GM23248 (cell line): ENCODE results near the gene ZMYND12. TPM values are rescaled to one million over a fixed set of nuclear protein-coding genes. Genes with fewer than 3 reads are reported as not detected.
"Not testable (repeated sequence)": the region's sequence is repeated elsewhere in the genome, so short reads cannot be mapped to it uniquely, and the experiment has no call there.

Experiments used
- DNase-seq: peaks from one replicate; pipeline ENCODE4 v3.0.0-alpha.2; 2015
- H2AFZ ChIP-seq: fragments of 200-600 bp; sonication (generic); 2 replicates; pipeline ENCODE4 v1.6.1; 2016; ENCODE audit warnings: antibody characterized with exemption
- H3F3A ChIP-seq: fragments of 200-600 bp; sonication (generic); 2 replicates; pipeline ENCODE4 v1.6.1; 2016; ENCODE audit warnings: mild to moderate bottlenecking, antibody characterized with exemption, mixed run types; ENCODE audit not compliant: insufficient read depth
- H3K27ac ChIP-seq: fragments of 200-600 bp; sonication (generic); 2 replicates; pipeline ENCODE4 v1.5.1; 2016; ENCODE audit warnings: mild to moderate bottlenecking
- H3K27me3 ChIP-seq: fragments of 200-600 bp; sonication (generic); replicated peaks from 2 replicates; pipeline ENCODE4 v1.6.1; 2016; ENCODE audit warnings: mild to moderate bottlenecking; ENCODE audit not compliant: insufficient read depth
- H3K36me3 ChIP-seq: fragments of 200-600 bp; sonication (generic); 2 replicates; pipeline ENCODE4 v1.6.1; 2016; ENCODE audit warnings: low read depth, mild to moderate bottlenecking
- H3K4me1 ChIP-seq: fragments of 200-600 bp; sonication (generic); 2 replicates; pipeline ENCODE4 v1.6.1; 2016; ENCODE audit warnings: mild to moderate bottlenecking; ENCODE audit not compliant: insufficient read depth
- H3K4me2 ChIP-seq: fragments of 200-600 bp; sonication (generic); one replicate; pipeline ENCODE4 v1.6.1; 2016; ENCODE audit warnings: mild to moderate bottlenecking; ENCODE audit not compliant: unreplicated experiment
- H3K4me3 ChIP-seq: fragments of 200-600 bp; sonication (generic); 2 replicates; pipeline ENCODE4 v1.5.1; 2016; ENCODE audit warnings: mild to moderate bottlenecking
- H3K79me2 ChIP-seq: fragments of 200-600 bp; sonication (generic); 2 replicates; pipeline ENCODE4 v1.6.1; 2016; ENCODE audit warnings: mild to moderate bottlenecking; ENCODE audit not compliant: insufficient read depth
- H3K9ac ChIP-seq: fragments of 200-600 bp; sonication (generic); 2 replicates; pipeline ENCODE4 v1.6.1; 2016; ENCODE audit warnings: mild to moderate bottlenecking
- H3K9me2 ChIP-seq: fragments of 200-600 bp; sonication (generic); 2 replicates; pipeline ENCODE4 v1.6.1; 2016; ENCODE audit warnings: mixed run types, mild to moderate bottlenecking, moderate library complexity; ENCODE audit not compliant: insufficient read depth
- H3K9me3 ChIP-seq: fragments of 200-600 bp; sonication (generic); one replicate; pipeline ENCODE4 v1.6.1; 2017; ENCODE audit warnings: low read depth
- H4K20me1 ChIP-seq: fragments of 200-600 bp; sonication (generic); 2 replicates; pipeline ENCODE4 v1.6.0; 2016; ENCODE audit not compliant: insufficient read depth
- EZH2 ChIP-seq: fragments of 200-600 bp; sonication (generic); IDR thresholded peaks from 2 replicates; pipeline ENCODE4 v1.6.1; 2018; ENCODE audit warnings: antibody characterized with exemption, mild to moderate bottlenecking; ENCODE audit not compliant: insufficient read depth, poor library complexity, severe bottlenecking
- EZH2phosphoT487 ChIP-seq: fragments of 200-600 bp; sonication (generic); IDR thresholded peaks from 2 replicates; pipeline ENCODE4 v1.6.1; 2018; ENCODE audit warnings: antibody characterized with exemption, moderate library complexity, mild to moderate bottlenecking, low read depth; ENCODE audit not compliant: insufficient read depth
- WGBS, 2 experiments: methylation state at CpG; one replicate each; pipeline ENCODE4 v1.1.6; 2015 to 2017; ENCODE audit warnings: low lambda C conversion rate in 2 of 2, low coverage in 1 of 2; ENCODE audit errors: missing lambda C conversion rate in 2 of 2; 5-methylcytosine and 5-hydroxymethylcytosine counted together
- in situ Hi-C: fragments of 300-500 bp; cut with MboI; formaldehyde crosslinking; loops from 2 replicates; pipeline ENCODE4 v1.15.0; 2020
- polyA plus RNA-seq: library from polyadenylated mRNA; unstranded; fragments of >200 nt; fragmentation: Nextera tagmentation; extraction: Ambion mirVana; gene quantifications from 2 replicates; pipeline ENCODE4 v1.2.1, GENCODE V29; 2016
- total RNA-seq: library from RNA; depleted of rRNA; stranded (reverse); fragments of >200 nt; shearing (Covaris generic); gene quantifications from 2 replicates; pipeline ENCODE4 v1.2.3, GENCODE V29; 2014

ZMYND12 gene
- total and polyA plus RNA-seq, 2 experiments from 2014 or later: 0.68 to 3.2 TPM

DNA sequence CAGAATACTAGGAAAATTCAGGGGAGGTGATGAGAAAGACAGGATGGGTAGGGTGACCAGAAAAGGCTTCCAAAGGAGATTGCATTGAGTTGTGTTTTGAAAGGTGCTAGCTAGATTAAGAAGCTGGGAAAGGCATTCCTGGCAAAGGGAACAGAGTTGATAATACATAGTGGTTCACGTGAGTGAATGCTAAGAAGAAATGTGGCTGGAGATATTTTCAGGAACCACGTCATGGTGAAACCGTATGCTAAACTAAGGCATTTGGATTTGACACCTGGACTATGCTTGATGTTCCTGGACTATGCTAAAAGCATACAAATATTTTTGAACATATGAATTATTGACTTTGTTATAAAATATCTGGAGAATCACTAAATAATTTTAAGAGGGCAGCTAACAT is 22.0 kb upstream of the ZMYND12 start:
- Histone ChIP-seq H3K4me3 (no peak overlapping the region), H4K20me1 (no peaks in the 10 kb centered on the region), H3K36me3 (no peaks in the 10 kb centered on the region), H3K9ac (no peak overlapping the region), H2AFZ (no peak overlapping the region), H3K79me2 (no peaks in the 10 kb centered on the region), H3K27ac (no peak overlapping the region), H3K9me3 (no peaks in the 10 kb centered on the region), H3K27me3 (no peaks in the 10 kb centered on the region), H3K9me2 (no peaks in the 10 kb centered on the region), H3K4me1 (no peaks in the 10 kb centered on the region), H3K4me2 (no peak overlapping the region), H3F3A (no peaks in the 10 kb centered on the region)
- TF ChIP-seq EZH2: no peak
- no peak for TF ChIP-seq EZH2phosphoT487
- WGBS, 2 experiments: 81 to 84% methylated on average over 3 of the region's 3 CpGs
- DNase-seq: no peak
- in situ Hi-C loops: no loop called here

DNA sequence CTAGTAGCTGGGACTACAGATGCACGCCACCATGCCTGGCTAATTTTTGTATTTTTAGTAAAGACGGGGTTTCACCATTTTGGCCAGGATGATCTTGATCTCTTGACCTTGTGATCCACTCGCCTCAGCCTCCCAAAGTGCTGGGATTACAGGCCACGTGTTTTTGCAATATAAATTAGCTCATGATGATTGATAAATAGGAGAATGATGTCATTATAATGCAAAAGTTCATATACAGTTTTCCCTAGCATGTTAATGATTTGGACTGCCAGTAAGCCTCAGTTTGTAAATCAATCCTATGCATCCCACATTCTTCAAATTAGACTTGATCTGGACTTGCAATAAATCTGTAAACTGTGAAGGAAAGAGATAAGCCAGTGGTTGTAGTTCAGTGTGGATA is 21.5 kb upstream of the ZMYND12 start:
- H3K9me2 ChIP-seq, DNase-seq, in situ Hi-C loops, H3K9me3 ChIP-seq, H3K9ac ChIP-seq, H3F3A ChIP-seq, H3K4me3 ChIP-seq, H2AFZ ChIP-seq, H3K4me1 ChIP-seq, H3K4me2 ChIP-seq, H3K79me2 ChIP-seq, H3K36me3 ChIP-seq, H3K27me3 ChIP-seq, H4K20me1 ChIP-seq, H3K27ac ChIP-seq: not testable (repeated sequence)
- WGBS, 2 experiments: 70% methylated on average over 4 of the region's 4 CpGs

DNA sequence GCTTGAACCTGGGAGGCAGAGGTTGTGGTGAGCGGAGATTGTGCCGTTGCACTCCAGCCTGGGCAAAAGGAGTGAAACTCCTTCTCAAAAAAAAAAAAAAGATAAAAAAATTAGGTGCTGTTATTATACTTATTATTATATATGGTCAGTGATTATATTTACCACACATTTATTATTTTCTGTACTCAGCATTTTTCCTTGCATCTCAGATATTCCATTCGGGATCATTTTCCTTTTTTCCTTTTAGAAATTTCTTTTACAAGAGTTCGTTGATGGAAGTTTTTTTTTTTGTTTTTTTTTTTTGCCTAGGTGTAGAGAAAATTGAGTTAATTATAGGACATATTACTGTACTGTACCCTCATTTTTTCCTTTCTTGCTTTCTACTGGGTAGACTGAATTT is 20.8 kb upstream of the ZMYND12 start:
- Histone ChIP-seq H3F3A (no peaks in the 10 kb centered on the region), H3K4me3 (no peak overlapping the region), H3K9ac (no peak overlapping the region), H3K27ac (no peak overlapping the region), H3K36me3 (no peaks in the 10 kb centered on the region), H4K20me1 (no peaks in the 10 kb centered on the region), H3K9me3 (no peaks in the 10 kb centered on the region), H3K27me3 (no peaks in the 10 kb centered on the region), H3K4me2 (no peak overlapping the region), H2AFZ (no peak overlapping the region), H3K9me2 (no peaks in the 10 kb centered on the region), H3K79me2 (no peaks in the 10 kb centered on the region), H3K4me1 (no peaks in the 10 kb centered on the region)
- in situ Hi-C loops: no loop called here
- DNase-seq: no peak
- TF ChIP-seq EZH2phosphoT487 (no peak), EZH2 (no peak)
- WGBS, 2 experiments: 79 to 84% methylated on average over 4 of the region's 4 CpGs

DNA sequence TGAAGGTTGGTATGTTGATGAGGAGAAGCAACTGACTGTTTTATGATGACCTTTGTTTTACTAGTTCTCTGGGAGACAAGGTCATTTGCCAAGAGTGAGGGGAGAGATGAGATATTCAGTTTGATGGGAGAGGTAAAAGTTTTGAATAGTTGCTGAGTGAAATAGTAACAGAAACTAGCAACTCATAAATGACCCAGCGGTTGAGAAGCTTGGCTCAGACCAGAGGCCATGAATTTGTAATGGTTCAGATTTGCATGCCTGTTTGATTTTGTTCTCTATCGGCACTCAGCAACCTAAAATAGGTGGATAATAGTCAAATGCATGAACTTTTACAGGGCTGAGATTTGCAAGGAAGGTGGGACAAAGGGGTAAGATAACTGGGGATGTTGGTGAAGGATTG is 13.9 kb upstream of the ZMYND12 start:
- Histone ChIP-seq H3K9me3 (no peaks in the 10 kb centered on the region), H3F3A (no peaks in the 10 kb centered on the region), H3K79me2 (no peaks in the 10 kb centered on the region), H3K4me1 (no peaks in the 10 kb centered on the region), H3K27ac (no peak overlapping the region), H3K9ac (no peak overlapping the region), H3K9me2 (no peaks in the 10 kb centered on the region), H3K27me3 (no peaks in the 10 kb centered on the region), H3K4me2 (no peak overlapping the region), H2AFZ (no peak overlapping the region), H3K4me3 (no peak overlapping the region), H3K36me3 (no peaks in the 10 kb centered on the region), H4K20me1 (no peaks in the 10 kb centered on the region)
- 75 to 83% methylated on average over 2 of the region's 2 CpGs for WGBS, 2 experiments
- no peak for DNase-seq
- in situ Hi-C loops: no loop called here
- TF ChIP-seq EZH2 (no peak), EZH2phosphoT487 (no peak)

DNA sequence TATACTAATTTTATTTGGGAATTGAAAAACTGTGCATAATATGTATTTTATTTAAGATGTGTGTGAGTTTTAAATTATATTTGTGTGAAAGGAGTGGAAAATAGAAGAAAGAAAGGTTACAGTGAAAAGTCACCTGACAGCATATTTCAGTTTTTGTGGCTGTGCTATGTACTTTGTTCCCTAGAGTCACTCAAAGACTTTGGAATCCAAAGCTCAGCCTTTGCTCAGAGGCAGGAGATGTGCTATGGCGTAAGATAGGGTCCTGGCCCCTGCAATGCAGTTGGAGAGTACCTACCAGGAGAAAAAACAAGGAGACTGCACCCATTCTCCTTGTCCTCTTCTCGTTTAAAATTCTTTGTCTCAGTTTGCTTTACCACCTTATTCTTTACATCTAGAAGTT is 10.2 kb upstream of the ZMYND12 start:
- H4K20me1 ChIP-seq: no peaks in the 10 kb centered on the region
- TF ChIP-seq EZH2phosphoT487: no peak
- TF ChIP-seq EZH2: no peak
- no peaks in the 10 kb centered on the region for H3K9me2 ChIP-seq
- no peaks in the 10 kb centered on the region for H3K79me2 ChIP-seq
- in situ Hi-C loops: no loop called here
- no peaks in the 10 kb centered on the region for H3K9me3 ChIP-seq
- H3K4me2 ChIP-seq: no peak overlapping the region
- H3K27me3 ChIP-seq: no peaks in the 10 kb centered on the region
- WGBS, 2 experiments: 55 to 69% methylated on average over 2 of the region's 2 CpGs
- H3F3A ChIP-seq: peaks cover 14% of the 10 kb centered on the region; the same call in 1 of the 2 replicates
- H3K4me1 ChIP-seq: peaks cover 11% of the 10 kb centered on the region; the same call in 1 of the 2 replicates
- DNase-seq: no peak
- no peak overlapping the region for H3K9ac ChIP-seq
- no peak overlapping the region for H2AFZ ChIP-seq
- H3K27ac ChIP-seq: no peak overlapping the region
- H3K36me3 ChIP-seq: no peaks in the 10 kb centered on the region
- no peak overlapping the region for H3K4me3 ChIP-seq
